B cell (primary cell): ENCODE data around the gene MAPRE3. TPM values are rescaled to one million over a fixed set of nuclear protein-coding genes. Genes with fewer than 3 reads are reported as not detected.

Experiments used
- ATAC-seq: fragments of 200-7000 bp; cut with Tn5 transposase; one replicate; pipeline ENCODE4 v1.10.0; 2021; ENCODE audit warnings: low read depth, mild to moderate bottlenecking, moderate number of reproducible peaks, moderate library complexity
- CTCF ChIA-PET: fragments of 350-600 bp; sonication (Branson Sonifier 250); formaldehyde crosslinking; loops from one replicate; lab custom pipeline; 2021; ENCODE audit warnings: antibody characterized with exemption, inconsistent platforms; lab: Charles Lee
- POLR2A ChIA-PET: fragments of 350-600 bp; sonication (Branson Sonifier 250); formaldehyde crosslinking; loops from one replicate; lab custom pipeline; 2021; ENCODE audit warnings: antibody characterized with exemption; lab: Charles Lee
- DNase-seq: peaks from one replicate; pipeline ENCODE4 v3.0.0; 2013
- H2AFZ ChIP-seq: 2 replicates; pipeline ENCODE4 v1.6.1; 2012; ENCODE audit warnings: mild to moderate bottlenecking, low read depth, low read length; ENCODE audit not compliant: insufficient read depth, poor library complexity, severe bottlenecking
- H3K27ac ChIP-seq, 2 donors: 1 replicate in 1 of 2; 2 replicates in 1 of 2; pipeline ENCODE4 v1.5.1; 2012 to 2013; ENCODE audit warnings: low read length in 2 of 2, mild to moderate bottlenecking in 2 of 2, moderate library complexity in 1 of 2
- H3K27me3 ChIP-seq, 4 experiments: fragments of 200-600 bp in 1 of 4; sonication (generic) in 1 of 4; replicated peaks in 1 of 4; 1 replicate in 2 of 4; 2 replicates in 2 of 4; pipeline versions ENCODE4 v1.6.1 to v1.7.0; 2013 to 2016; ENCODE audit warnings: low read length in 3 of 4, mild to moderate bottlenecking in 2 of 4, mixed read lengths in 1 of 4, moderate library complexity in 1 of 4; ENCODE audit not compliant: insufficient read depth in 4 of 4, control insufficient read depth in 3 of 4; ENCODE audit errors: control extremely low read depth in 1 of 4
- H3K36me3 ChIP-seq, 2 experiments: replicated peaks in 1 of 2; 1 replicate in 1 of 2; 2 replicates in 1 of 2; pipeline versions ENCODE4 v1.6.1 to v1.7.1; 2013; ENCODE audit warnings: low read length in 1 of 2; ENCODE audit not compliant: insufficient read depth in 2 of 2, control insufficient read depth in 1 of 2; ENCODE audit errors: control extremely low read depth in 1 of 2, extremely low read depth in 1 of 2
- H3K4me1 ChIP-seq, 2 donors: fragments of 200-600 bp in 1 of 2; sonication (generic) in 1 of 2; 1 replicate in 1 of 2; 2 replicates in 1 of 2; pipeline versions ENCODE4 v1.5.1 to v1.6.1; 2013 to 2017; ENCODE audit warnings: low read length in 2 of 2; ENCODE audit not compliant: control insufficient read depth in 2 of 2, insufficient read depth in 2 of 2
- H3K4me2 ChIP-seq: replicated peaks from 2 replicates; pipeline ENCODE3; 2012; ENCODE audit warnings: mild to moderate bottlenecking, low read depth, low read length; ENCODE audit not compliant: poor library complexity, severe bottlenecking
- H3K4me3 ChIP-seq, 5 experiments: fragments of 200-600 bp in 1 of 5; sonication (generic) in 1 of 5; 1 replicate in 3 of 5; 2 replicates in 2 of 5; pipeline versions ENCODE4 v1.5.1 to v1.7.0; 2011 to 2016; ENCODE audit warnings: low read length in 4 of 5, mild to moderate bottlenecking in 4 of 5, low read depth in 2 of 5, control low read depth in 1 of 5, moderate library complexity in 1 of 5; ENCODE audit not compliant: insufficient read depth in 1 of 5; ENCODE audit errors: control extremely low read depth in 1 of 5, extremely low read depth in 1 of 5
- H3K79me2 ChIP-seq: fragments of 200-600 bp; sonication (generic); one replicate; pipeline ENCODE4 v1.6.0; 2016; ENCODE audit warnings: low read length; ENCODE audit not compliant: control insufficient read depth, insufficient read depth
- H3K9ac ChIP-seq: fragments of 200-600 bp; sonication (generic); 2 replicates; pipeline ENCODE4 v1.6.1; 2017; ENCODE audit warnings: mild to moderate bottlenecking, low read length, moderate library complexity
- H3K9me3 ChIP-seq, 3 donors: one replicate each; pipeline versions ENCODE4 v1.6.1 to v1.7.1; 2013; ENCODE audit warnings: low read length in 2 of 3; ENCODE audit not compliant: control insufficient read depth in 2 of 3, insufficient read depth in 1 of 3; ENCODE audit errors: control extremely low read depth in 1 of 3
- H4K20me1 ChIP-seq: 2 replicates; pipeline ENCODE4 v1.6.0; 2012; ENCODE audit warnings: mild to moderate bottlenecking, low read length; ENCODE audit not compliant: insufficient read depth, control insufficient read depth, poor library complexity, severe bottlenecking
- H3K27ac Mint-ChIP-seq: one replicate; pipeline ENCODE4 v1.8.0; 2021; ENCODE audit warnings: mixed read lengths
- H3K27me3 Mint-ChIP-seq: one replicate; pipeline ENCODE4 v1.8.0; 2021; ENCODE audit warnings: mixed read lengths
- H3K4me1 Mint-ChIP-seq: one replicate; pipeline ENCODE4 v1.8.0; 2021; ENCODE audit warnings: mixed read lengths
- H3K4me3 Mint-ChIP-seq: one replicate; pipeline ENCODE4 v1.8.0; 2021; ENCODE audit warnings: mixed read lengths
- H3K9me3 Mint-ChIP-seq: one replicate; pipeline ENCODE4 v1.8.0; 2022; ENCODE audit warnings: mixed read lengths; ENCODE audit not compliant: insufficient read depth
- CTCF ChIP-seq: fragments of 200-600 bp; IDR thresholded peaks from one replicate; pipeline ENCODE4 v1.8.0; 2022; ENCODE audit warnings: antibody characterized with exemption, mild to moderate bottlenecking
- EZH2 ChIP-seq: IDR thresholded peaks from 2 replicates; pipeline ENCODE4 v1.6.1; 2012; ENCODE audit warnings: borderline replicate concordance, low read depth, mild to moderate bottlenecking, moderate library complexity, low read length; ENCODE audit not compliant: insufficient read depth, poor library complexity, severe bottlenecking
- whole genome bisulfite sequencing: methylation state at CpG from one replicate; pipeline ENCODE4 v1.1.5; 2013; ENCODE audit warnings: missing lambda C conversion rate; ENCODE audit not compliant: insufficient coverage; 5-methylcytosine and 5-hydroxymethylcytosine counted together
- intact Hi-C: fragments of 100-400 bp; cut with micrococcal nuclease; formaldehyde crosslinking; loops from one replicate; pipeline ENCODE4 v1.10.0; 2022
- polyA plus RNA-seq: library from polyadenylated mRNA; depleted of rRNA; stranded (reverse); fragments of >200 nt; gene quantifications from 2 replicates; pipeline ENCODE4 v1.2.3, GENCODE V29; 2012
- total RNA-seq, 2 donors: library from RNA; stranded (reverse); fragments of 120-200 nt in 1 of 2; gene quantifications; 1 replicate in 1 of 2; 2 replicates in 1 of 2; pipeline versions ENCODE4 v1.2.3 to v1.2.4, GENCODE V29; 2013 to 2022

Gene MAPRE3
- total and polyA plus RNA-seq, 2 donors (not counting 1 experiment from before 2014, with no cell fraction given): 5.4 to 9.8 TPM

- H3K27ac ChIP-seq: no peak overlapping the region
- no peak for TF ChIP-seq EZH2
- TF ChIP-seq CTCF: no peak
- H3K4me1 ChIP-seq: no peaks in the 10 kb centered on the region
- no peak overlapping the region for H3K9ac ChIP-seq
- no peak overlapping the region for H3K4me3 Mint-ChIP-seq
- no peaks in the 10 kb centered on the region for H3K36me3 ChIP-seq
- ChIA-PET CTCF (no interaction called here), POLR2A (no interaction called here)
- no peaks in the 10 kb centered on the region for H3K4me1 Mint-ChIP-seq
- DNase-seq (no peak), ATAC-seq (no peak)
- H3K27me3 Mint-ChIP-seq: peaks cover 37% of the 10 kb centered on the region
- intact Hi-C loops: no loop called here
- H4K20me1 ChIP-seq: no peaks in the 10 kb centered on the region
- H2AFZ ChIP-seq: no peak overlapping the region
- H3K4me2 ChIP-seq: no peak overlapping the region
- H3K9me3 Mint-ChIP-seq: no peaks in the 10 kb centered on the region
- no peak overlapping the region for H3K4me3 ChIP-seq
- H3K9me3 ChIP-seq: no peaks in the 10 kb centered on the region
- WGBS: 89% methylated on average over 4 of the region's 5 CpGs
- H3K27me3 ChIP-seq: no peaks in the 10 kb centered on the region
- H3K79me2 ChIP-seq: no peaks in the 10 kb centered on the region
- H3K27ac Mint-ChIP-seq: no peak overlapping the region
Measured at GRCh38 chr2:27001950-27002349, 31.5 kb downstream of the MAPRE3 start.

- TF ChIP-seq CTCF (no peak), EZH2 (no peak)
- Histone ChIP-seq H3K27me3 (no peaks in the 10 kb centered on the region), H4K20me1 (no peaks in the 10 kb centered on the region), H3K9me3 (no peaks in the 10 kb centered on the region), H3K9ac (no peak overlapping the region), H3K4me3 (no peak overlapping the region), H3K4me1 (no peaks in the 10 kb centered on the region), H3K27ac (no peak overlapping the region), H3K36me3 (no peaks in the 10 kb centered on the region), H3K4me2 (no peak overlapping the region), H2AFZ (no peak overlapping the region), H3K79me2 (no peaks in the 10 kb centered on the region)
- no peaks in the 10 kb centered on the region for H3K9me3 Mint-ChIP-seq
- ChIA-PET CTCF (interaction anchor here (1.2 kb wide), 1 partner anchor 41 kb away, joined by 4 read pairs; no protein-coding TSS in a partner anchor), POLR2A (no interaction called here)
- ATAC-seq (no peak), DNase-seq (no peak)
- no peak overlapping the region for H3K27ac Mint-ChIP-seq
- intact Hi-C loops: no loop called here
- H3K4me1 Mint-ChIP-seq: no peaks in the 10 kb centered on the region
- H3K4me3 Mint-ChIP-seq: no peak overlapping the region
- peaks cover 33% of the 10 kb centered on the region for H3K27me3 Mint-ChIP-seq
- WGBS: no CpG with 5 or more reads among the region's 4 CpGs
Measured at GRCh38 chr2:27003007-27003406, 32.6 kb downstream of the MAPRE3 start.
